TTC549 (cell line): ENCODE data around the gene ADORA2A.

Source experiments
- FAIRE-seq: peaks from 2 replicates; lab custom pipeline; 2012; peaks lifted over from hg19 to GRCh38; lab: Jason Lieb, UNC

Gene ADORA2A

GRCh38 chr22:24404561-24405275 is 22.7 kb upstream of the ADORA2A start:
- no peak for FAIRE-seq

- no peak for FAIRE-seq
Observed at GRCh38 chr22:24405631-24406321, 21.6 kb upstream of the ADORA2A start.

GRCh38 chr22:24406322-24407277 is 20.8 kb upstream of the ADORA2A start:
- no peak for FAIRE-seq

- no peak for FAIRE-seq
Observed at GRCh38 chr22:24407278-24407665, 20.1 kb upstream of the ADORA2A start.

GRCh38 chr22:24407884-24408283 is 19.5 kb upstream of the ADORA2A start:
- FAIRE-seq = no peak

GRCh38 chr22:24408630-24409029 is 18.8 kb upstream of the ADORA2A start:
- no peak for FAIRE-seq

GRCh38 chr22:24409707-24410106 is 17.7 kb upstream of the ADORA2A start:
- no peak for FAIRE-seq

GRCh38 chr22:24410110-24410856 is 17.1 kb upstream of the ADORA2A start:
- no peak for FAIRE-seq

- FAIRE-seq = no peak
Observed at GRCh38 chr22:24411256-24412004, 16.0 kb upstream of the ADORA2A start.

GRCh38 chr22:24412274-24412673 is 15.1 kb upstream of the ADORA2A start:
- no peak for FAIRE-seq

GRCh38 chr22:24413271-24413670 is 14.1 kb upstream of the ADORA2A start:
- no peak for FAIRE-seq

- no peak for FAIRE-seq
Observed at GRCh38 chr22:24413736-24414385, 13.5 kb upstream of the ADORA2A start.

- FAIRE-seq = no peak
Observed at GRCh38 chr22:24414523-24414922, 12.9 kb upstream of the ADORA2A start.

- no peak for FAIRE-seq
Observed at GRCh38 chr22:24414984-24415945, 12.1 kb upstream of the ADORA2A start.

GRCh38 chr22:24416095-24416494 is 11.3 kb upstream of the ADORA2A start:
- FAIRE-seq = no peak

GRCh38 chr22:24416611-24417010 is 10.8 kb upstream of the ADORA2A start:
- FAIRE-seq = no peak

- no peak for FAIRE-seq
Observed at GRCh38 chr22:24417200-24417599, 10.2 kb upstream of the ADORA2A start.

GRCh38 chr22:24417901-24418641 is 9.3 kb upstream of the ADORA2A start:
- no peak for FAIRE-seq
